ENCODE measurements around the gene GALC.

The GALC gene

GRCh38 chr14:87888136-87888999 lies 104.6 kb downstream of the GALC start:
- peak in 2 of 56 donors; percentile 1 to 3 for DNase-seq

GRCh38 chr14:87883750-87884149 lies 109.2 kb downstream of the GALC start:
- no peak for DNase-seq
